HG03457 (cell line): ENCODE results near the gene SAP30BP.

Source experiments
- ATAC-seq: cut with Tn5 transposase; IDR thresholded peaks from one replicate; pipeline ENCODE4 v1.9.1; 2021; ENCODE audit warnings: moderate number of reproducible peaks; ENCODE audit not compliant: unreplicated experiment

SAP30BP gene

DNA sequence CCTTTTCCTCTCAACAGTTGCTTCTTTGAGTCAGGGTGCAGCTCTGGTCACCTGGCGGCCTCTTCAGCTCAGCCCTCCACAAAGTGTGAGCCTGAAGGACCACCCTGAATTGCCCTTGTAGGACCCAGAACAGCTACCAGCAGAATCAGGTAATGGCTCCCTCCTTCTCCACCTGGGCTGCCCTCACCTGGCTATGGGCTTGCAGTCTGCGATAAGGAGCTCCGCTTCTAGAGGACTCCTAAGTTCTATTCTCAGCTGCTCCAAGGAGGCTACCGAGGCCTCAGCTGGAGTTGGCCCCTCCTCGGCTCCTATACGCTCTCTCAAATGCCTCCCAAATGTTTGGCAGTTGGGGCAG lies 20.5 kb upstream of the SAP30BP start:
- ATAC-seq: no peak

DNA sequence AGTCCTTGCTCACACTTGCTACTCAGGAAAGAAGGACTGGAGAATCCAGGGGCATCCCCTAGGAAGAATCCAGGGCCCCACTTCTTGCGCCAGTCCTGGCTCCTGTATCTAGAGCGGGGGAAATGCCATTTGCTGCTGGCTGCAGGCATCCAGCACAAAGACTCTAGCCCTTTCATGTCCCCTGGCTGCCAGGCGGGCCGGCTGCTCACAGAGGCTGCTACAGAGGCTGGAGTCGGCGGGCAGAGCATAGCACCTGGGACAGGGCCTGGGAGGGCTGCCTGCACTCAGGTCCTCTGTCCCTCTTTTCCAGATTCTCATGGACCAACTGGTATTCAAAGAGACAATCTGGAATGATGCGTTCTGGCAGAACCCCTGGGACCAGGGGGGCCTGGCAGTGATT lies 20.1 kb upstream of the SAP30BP start:
- ATAC-seq: no peak

DNA sequence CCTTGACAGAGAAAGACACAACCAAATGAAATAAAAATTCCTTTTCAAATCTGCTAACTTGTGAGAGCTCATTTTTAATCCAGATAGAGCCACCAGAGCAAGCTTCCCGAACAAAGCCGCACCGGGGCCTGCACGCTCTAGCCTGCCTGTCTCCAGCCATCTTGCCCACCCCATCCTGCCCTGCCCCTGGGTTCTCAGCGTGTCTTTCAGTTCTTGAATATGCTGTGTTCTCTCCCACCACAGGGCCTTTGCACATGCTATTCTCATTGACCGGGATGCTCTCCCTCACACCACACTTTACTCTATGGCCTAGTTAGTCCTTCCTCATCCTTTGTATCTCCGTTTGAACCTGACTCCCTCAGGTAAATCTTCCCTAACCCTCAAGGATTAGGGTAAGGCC lies 19.2 kb upstream of the SAP30BP start:
- ATAC-seq: no peak

DNA sequence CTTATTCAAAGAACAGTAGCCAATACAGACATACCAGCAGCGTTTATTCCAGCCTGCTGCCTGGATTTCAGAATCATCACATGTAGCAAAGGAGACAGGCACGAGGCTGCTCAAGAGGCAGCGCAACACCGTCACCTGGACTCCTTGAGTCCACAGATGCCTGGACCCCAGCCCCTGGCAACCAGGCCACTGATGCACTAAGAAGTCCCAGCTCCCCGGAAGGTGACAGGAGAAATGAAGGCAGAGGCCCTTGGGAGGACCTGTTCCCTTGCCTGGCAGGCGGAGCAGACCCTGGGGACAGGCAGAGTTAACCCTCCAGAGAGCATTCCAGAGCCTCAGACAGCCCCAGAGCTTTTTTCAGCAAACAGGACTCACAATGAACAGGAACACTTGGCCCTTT lies 17.5 kb upstream of the SAP30BP start:
- ATAC-seq: no peak

DNA sequence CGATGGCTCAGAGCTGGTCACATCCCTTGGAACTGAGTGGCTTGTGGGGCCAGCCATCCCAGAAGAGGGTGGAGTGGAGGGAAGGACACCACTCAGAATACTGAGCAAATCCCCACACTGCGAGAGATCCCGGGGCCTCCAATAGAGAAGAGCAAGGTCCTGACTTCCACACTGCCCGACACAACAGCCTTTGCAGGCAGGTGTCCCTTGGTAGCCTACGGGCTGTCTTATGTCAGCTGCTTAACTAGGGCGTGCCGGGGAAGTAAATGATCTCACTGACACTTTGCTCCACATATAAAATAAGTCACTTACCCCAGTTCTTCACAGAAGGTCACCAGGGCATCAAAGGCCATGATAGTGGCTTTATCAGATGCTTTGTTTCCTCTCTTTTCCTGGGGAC lies 16.3 kb upstream of the SAP30BP start:
- no peak for ATAC-seq

DNA sequence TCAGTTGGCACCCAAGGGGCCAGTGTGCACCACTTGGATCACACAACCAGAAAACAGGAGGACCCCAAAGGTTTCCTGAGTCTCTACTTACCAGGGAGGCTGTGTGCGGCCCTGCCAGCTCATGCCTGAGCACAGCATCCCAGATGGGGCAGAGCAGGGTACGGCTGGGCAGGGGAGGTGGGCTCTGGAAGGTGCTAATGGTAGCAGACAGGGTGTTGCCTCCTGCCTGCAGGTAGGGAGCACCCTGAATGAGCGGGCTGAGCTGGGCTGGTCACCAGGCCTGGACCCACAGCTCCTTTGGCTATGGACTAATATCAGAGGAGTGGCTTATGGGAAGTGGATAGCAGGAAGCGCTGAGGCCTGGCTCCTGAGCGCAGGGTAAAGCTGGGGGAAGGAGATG lies 14.8 kb upstream of the SAP30BP start:
- ATAC-seq: no peak

DNA sequence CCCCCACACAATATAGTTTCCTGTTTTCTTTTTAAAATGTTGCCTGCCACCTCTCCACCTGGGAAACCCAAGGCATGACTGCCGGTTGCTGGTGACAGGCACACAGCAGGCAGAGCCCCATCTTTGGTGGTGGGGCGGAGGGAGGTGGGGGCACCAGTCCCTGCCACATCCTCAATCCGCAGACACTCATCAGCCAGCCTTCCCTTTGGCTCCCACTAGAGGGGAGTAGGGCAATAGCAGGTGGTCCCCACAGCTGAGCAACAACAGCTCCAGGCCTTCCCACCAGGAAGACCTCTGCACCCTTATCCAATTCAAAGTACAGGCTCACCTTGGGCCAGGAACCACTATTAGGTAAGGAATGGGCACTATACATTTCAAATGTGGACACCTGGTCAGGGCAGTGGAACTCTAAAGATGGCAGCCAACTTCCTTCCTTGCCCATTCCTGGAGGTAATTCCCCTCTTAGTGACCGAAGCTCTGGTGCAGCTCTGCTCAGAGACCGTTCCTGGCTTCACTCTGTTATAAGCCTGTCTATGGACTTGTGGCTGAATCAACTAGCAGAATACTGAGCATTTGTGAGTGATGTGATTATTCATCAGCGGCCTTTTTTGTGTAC lies 14.1 kb upstream of the SAP30BP start:
- ATAC-seq: no peak

DNA sequence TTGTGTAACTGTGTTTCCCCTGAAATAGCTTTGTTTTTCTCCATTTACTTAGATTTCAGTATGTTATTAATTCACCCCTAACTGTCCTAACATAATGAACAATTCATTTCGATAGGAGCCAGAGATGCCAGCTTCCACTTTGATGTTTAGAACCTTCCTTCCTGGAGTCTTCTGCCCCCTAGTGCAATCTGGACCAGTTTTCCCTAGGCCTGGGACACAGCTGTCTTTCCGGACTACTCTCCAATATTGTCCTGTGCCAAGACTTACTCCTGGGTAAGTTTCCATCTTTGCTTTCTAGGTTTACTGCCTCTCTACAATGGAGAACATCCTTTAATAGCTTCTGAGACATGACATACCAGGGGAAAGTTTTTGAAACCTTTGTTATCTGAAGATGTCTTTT lies 13.0 kb upstream of the SAP30BP start:
- no peak for ATAC-seq

DNA sequence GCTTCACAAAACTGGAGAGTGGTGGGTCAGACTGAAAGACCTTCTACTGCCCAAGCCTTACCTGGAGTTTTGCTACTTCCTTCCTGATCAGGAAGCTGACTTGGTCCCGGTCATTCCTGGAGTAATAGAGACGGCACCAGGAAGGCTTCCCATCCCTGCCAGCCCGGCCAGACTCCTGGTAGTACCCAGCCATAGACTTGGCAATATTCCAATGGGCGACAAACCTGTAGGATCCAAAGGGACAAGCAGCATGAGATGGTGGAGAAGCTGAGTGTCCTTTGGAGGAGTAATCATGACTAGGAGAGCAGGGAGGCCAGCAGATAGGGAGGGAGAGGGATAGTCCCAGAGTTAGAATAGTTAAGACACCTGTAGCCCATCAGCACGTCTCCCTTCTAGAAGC lies 8.9 kb upstream of the SAP30BP start:
- ATAC-seq: no peak

DNA sequence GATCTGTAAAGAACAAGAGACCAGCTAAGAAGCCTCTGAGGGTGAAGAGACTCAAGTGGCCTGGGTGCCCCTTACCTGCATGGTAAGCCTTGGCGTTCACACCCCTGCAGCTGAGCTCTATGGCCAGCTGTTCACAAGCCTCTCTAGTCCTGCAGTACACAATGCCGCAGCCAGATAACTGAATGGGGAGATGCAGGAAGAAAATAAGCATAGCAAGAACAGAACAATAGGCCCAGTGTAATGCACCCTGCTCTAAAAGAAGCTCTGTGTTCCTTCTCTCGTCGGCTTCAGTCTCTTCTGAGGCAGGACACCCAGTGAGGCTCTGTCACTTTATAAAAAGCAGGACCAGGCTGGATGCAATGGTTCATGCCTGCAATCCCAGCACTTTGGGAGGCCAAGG lies 5.6 kb upstream of the SAP30BP start:
- no peak for ATAC-seq

DNA sequence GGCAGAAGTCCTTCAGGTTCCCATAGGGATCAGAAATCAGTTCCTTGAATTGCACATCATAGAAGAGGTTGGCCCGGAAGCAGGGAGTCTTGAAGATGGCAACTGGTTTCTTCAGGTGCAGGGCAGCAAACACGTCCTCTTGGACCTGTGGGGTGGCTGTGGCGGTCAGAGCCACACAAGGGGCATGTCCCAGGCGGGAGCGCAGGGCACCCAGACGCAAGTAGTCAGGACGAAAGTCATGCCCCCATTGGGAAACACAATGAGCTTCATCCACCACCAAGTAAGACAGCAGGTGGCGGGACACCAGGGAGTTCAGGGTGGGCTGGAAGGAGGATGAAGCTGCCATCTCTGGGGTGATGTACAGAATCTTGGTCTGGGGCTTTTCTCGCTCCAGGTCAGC lies 4.6 kb upstream of the SAP30BP start:
- ATAC-seq: no peak

DNA sequence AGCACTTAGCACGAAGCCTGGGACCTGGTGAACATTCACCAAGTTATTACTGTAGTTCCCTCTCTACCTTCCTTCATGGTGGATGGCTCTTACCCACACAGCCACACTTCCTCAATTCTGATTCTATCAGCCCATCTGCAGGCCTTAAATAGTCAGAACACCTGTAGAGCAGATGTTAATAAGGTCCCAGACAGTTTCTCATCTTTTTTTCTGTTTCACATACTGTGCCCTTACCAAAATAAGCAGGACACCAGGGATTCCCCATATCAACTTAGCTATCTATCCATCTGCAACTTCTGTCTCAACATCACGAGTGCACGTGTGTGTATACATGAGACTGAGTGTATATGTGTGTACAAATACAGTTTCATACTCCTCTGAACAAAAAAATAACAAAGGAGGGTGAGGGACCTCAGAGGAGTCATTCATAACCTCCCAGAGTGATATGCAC lies 3.0 kb upstream of the SAP30BP start:
- ATAC-seq: peak; percentile 53

DNA sequence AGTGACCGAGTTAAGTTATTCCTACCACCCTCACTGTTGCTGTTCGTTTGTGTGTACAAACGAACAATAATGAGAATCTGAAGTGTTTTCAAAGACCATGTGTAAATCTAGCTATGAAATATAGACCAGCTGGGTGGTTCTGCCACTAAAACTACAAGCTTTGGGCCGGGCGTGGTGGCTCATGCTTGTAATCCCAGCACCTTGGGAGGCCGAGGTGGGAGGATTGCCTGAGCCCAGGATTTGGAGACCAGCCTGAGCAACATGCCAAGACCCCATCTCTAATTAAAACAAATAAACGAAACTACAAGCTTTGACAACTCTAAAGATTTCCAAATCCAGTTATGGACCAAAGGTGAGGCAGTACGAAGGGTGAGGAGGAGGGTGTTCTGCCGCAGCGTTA lies 1.2 kb upstream of the SAP30BP start:
- ATAC-seq: no peak

DNA sequence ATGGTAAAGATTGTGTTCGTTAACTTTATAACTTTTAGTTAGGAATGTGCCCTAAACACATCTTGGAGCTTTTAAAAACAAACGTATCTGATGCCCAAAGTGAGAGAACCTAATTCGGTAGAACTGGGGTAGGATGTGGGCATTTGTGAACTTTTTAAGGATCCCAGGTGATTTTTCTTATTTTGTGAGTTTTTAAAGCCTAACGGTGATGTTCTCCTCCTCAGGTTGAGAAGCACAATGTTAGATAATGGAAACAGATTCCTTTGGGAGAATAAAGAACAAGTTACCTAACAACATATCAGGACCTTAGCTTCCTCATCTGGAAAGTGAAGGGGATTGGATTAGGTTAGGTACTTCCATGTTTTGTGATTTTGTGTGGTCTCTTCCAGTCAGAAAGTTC lies 687 bp downstream of the SAP30BP start:
- ATAC-seq: no peak

DNA sequence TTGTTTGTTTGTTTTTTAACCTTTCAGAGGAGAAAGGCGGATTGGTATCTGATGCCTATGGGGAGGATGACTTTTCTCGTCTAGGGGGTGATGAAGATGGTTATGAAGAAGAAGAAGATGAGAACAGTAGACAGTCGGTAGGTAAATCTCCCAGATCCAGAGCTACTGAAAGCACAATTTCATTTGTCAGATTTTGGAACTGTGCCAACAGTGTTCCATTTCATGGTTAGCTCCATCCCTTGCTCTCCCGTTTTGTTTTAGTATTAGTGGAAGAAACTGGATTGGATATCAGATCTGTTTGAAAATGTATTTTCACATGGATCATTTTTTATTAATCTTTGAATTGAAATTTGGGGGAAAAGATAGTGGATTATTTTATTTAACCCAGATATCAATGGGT lies 1.4 kb downstream of the SAP30BP start:
- ATAC-seq: no peak

DNA sequence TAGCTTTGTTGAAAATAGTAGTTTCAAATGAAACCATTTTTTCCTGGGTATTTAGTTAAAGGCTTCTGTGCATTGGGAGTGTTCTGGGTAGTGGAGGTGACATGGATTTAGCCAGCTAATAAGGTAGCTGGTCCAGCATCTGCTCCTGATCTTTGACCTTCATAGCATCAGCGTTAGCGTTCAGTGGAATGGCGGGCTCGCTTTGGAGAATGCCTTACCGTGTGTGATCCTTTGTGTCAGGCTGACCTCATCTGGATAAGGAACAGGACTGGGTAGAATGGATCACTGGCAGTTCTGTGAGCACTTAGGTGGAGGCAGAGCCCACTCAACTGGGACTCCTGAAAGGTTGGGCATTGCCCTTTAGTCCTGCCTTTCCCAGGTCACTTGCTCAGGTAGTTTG lies 3.7 kb downstream of the SAP30BP start:
- ATAC-seq: no peak

DNA sequence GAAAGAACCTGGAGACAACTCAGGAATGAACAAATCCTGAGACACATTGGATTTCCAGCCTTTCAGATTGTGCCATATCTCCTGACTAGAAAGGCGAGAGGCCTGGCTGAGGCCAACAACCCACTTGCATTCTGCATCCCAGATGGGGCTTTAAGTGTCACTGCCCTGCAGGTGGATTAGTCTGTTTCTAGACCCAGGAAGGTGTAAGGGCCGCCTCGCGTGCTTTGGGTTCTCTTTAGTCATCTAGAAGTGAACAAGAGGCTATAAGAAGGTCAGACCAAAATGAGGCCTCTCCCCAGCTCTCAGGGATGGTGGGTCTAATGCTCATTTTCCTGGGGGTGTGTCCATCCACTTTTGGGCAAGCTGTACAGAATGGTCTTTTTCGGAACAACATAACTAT lies 4.9 kb downstream of the SAP30BP start:
- no peak for ATAC-seq

DNA sequence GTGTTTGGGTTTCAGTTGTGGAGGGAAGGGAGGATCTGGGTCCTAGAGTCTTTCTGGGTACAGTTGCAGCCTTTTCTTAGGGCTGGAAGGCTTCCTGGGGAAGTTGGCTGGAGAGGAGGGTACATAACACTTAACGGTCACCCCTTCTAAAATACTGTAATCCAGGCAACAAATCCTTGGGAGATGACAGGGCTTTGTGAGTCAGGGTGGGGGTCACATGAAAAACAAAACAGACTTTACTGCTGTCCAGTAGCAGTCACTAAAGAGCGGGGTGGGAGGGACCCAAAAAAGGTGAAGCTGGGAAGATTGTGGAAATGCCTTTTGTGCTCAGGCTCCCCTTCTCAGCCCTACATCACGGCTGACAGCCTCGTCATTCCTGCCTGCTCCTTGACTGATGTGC lies 6.3 kb downstream of the SAP30BP start:
- ATAC-seq: no peak

DNA sequence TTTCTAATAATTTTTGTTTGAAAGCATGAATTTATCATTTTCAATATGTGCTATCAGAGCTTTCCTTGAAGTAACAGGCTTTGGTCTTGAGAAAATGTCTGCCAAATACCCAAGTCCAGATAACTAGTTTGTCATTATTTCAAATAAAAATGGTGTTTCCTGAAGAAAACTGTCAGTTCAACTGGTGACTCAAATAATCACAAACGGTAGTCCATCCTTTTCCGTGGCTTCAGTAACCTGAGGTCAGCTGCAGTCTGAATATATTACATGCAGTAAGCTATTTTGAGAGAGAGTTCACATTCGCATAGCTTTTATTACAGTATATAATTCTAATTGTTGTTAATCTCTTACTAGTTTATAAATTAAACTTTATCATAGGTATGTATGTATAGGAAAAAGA lies 9.3 kb downstream of the SAP30BP start:
- ATAC-seq: no peak

DNA sequence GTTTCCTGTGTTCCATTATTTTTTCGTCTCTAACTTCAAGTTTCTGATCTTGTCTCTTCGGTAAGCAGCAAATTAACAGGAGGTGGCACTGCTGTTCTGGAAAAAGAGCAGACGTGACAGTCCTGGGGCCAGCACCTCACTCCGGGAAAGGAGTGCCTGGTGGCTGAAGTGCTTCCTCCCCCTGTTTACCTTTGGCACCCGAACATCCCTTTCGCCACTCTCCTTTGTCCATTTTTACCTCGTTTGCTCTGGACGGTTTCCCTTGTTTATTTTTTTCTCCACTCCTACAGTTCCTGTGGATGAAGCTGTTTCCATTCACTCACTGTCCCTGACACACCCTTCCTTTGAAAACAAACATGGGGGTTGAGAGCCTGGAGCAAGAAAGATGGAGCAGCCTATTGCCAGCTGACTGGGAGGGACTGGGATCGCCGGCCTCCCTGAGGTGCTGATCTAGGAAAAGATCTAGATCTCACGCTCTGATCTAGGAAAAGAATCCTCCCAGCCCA lies 12.6 kb downstream of the SAP30BP start:
- ATAC-seq: no peak

DNA sequence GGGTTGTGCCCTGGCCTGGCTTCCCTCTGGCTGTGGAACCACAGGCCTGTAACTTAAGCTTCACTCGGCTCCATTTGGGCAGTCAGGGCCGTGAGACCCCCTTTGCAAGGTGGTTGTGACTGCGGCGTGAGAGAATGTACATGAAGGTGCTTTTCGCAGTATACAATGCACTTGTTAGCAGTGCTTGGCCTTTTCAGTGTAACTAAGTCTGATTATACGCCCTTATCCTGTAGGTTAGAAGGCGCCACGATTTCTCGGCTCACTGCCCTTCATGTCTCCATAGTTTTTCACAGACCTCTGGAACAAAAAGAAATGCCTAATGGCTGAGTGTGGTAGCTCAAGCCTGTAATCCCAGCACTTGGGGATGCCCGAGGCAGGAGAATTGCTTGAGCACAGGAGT lies 13.3 kb downstream of the SAP30BP start:
- no peak for ATAC-seq

DNA sequence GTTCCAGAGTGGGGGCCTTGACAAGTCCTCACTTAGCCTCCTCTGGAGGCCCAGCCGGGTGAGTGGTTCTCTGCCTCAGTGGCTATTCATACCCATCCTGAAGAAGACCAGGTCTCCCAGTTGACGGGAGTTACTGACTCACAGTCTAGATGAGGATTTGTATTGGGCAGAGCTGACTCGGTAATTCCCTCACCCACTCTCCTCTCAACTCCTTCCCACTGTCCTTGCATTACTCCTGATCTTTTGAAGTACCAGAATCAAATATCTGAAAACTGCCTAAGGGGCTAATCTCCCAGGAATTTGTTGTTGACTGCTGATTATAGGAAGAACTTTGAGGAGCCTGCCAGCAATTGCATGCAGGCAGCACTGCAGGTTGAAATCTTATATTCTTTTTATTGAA lies 14.2 kb downstream of the SAP30BP start:
- no peak for ATAC-seq

DNA sequence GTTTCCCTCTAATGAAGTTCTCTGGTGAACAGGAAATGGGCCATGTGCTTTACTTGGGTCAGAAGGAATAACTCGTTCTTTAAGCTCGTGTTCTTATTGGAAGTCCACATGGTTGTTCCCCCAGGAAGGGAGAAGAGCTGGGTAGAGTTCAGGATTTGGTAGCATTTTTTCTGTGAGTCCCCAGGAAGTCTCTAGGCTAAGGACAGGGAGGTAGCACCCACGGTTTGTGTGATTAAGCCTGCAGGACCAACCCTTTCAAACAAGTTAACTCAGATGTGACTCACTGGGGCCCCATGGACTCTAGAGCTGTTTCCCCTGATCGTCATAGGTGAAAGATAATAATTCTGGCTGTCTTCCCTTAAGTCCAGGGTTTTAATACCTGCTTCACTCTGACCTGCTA lies 16.4 kb downstream of the SAP30BP start:
- ATAC-seq: no peak

DNA sequence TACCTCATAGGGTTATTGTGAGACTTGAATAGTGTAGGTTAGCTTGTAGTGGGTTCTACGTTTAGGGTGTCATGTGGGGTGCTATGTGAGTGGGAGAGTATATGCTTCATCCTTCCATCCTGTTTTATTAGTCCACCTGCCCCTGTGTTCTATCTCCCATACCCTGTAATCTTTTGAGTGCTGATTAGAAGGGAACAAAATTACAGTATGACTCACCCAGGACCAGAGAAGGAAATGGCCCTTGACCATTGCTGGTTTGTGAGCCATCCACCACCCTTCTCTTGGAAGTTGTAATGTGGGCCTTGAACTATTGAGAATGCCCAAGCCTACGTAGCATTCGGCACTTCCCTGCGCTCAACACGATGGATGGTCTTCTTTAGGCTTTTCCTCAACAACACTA lies 17.1 kb downstream of the SAP30BP start:
- no peak for ATAC-seq
